GM12878 (cell line): Measurements from ENCODE around the gene ABCG1. TPM values are rescaled to one million over a fixed set of nuclear protein-coding genes. Genes with fewer than 3 reads are reported as not detected.

Experiments used
- ATAC-seq: fragments of 200-7000 bp; cut with Tn5 transposase; 3 replicates; pipeline ENCODE4 v1.9.1; 2020; ENCODE audit warnings: mild to moderate bottlenecking, moderate library complexity
- BruUV-seq: library from RNA; stranded (reverse); fragments of 400-500 nt; replicated peaks from 2 replicates; lab custom pipeline; 2021; lab: Mats Ljungman, UMichigan
- CTCF ChIA-PET: fragments of 300-600 bp; sonication (Branson Sonifier 250); formaldehyde crosslinking; extraction: SDS; loops from one replicate; lab custom pipeline; 2021; ENCODE audit warnings: inconsistent platforms; lab: Yijun Ruan, JAX
- POLR2A ChIA-PET: fragments of 350-600 bp; formaldehyde crosslinking; extraction: SDS; loops from one replicate; lab custom pipeline; 2021; ENCODE audit warnings: inconsistent platforms; lab: Charles Lee
- RAD21 ChIA-PET: fragments of 300-600 bp; sonication (Branson Sonifier 250); formaldehyde crosslinking; loops from one replicate; lab custom pipeline; 2023; ENCODE audit warnings: antibody characterized with exemption; ENCODE audit not compliant: unreplicated experiment; lab: Charles Lee
- SMC1A ChIA-PET: fragments of 300-600 bp; sonication (Branson Sonifier 250); formaldehyde crosslinking; loops from one replicate; lab custom pipeline; 2023; ENCODE audit not compliant: unreplicated experiment, uncharacterized antibody; lab: Charles Lee
- DNase-seq: peaks from one replicate; pipeline ENCODE4 v3.0.0-alpha.2; 2011; ENCODE audit warnings: low read depth, low spot score
- FAIRE-seq: peaks from 3 replicates; lab custom pipeline; 2011; peaks lifted over from hg19 to GRCh38; lab: Jason Lieb, UNC
- H2AFZ ChIP-seq: 2 replicates; pipeline ENCODE4 v1.6.0; 2011; ENCODE audit warnings: low read depth, low read length, control low read depth; ENCODE audit not compliant: control insufficient read depth
- H3K27ac ChIP-seq: 2 replicates; pipeline ENCODE4 v1.5.1; 2011; ENCODE audit warnings: control low read depth; ENCODE audit not compliant: control insufficient read depth, insufficient read depth
- H3K27me3 ChIP-seq, 2 experiments: replicated peaks in 1 of 2; 2 replicates each; pipeline versions ENCODE4 v1.6.0 to v1.6.1; 2011; ENCODE audit warnings: low read length in 1 of 2; ENCODE audit not compliant: control insufficient read depth in 2 of 2, insufficient read depth in 2 of 2
- H3K36me3 ChIP-seq, 2 experiments: 2 replicates each; pipeline ENCODE4 v1.5.1; 2011; ENCODE audit warnings: low read length in 1 of 2; ENCODE audit not compliant: control insufficient read depth in 2 of 2, insufficient read depth in 2 of 2
- H3K4me1 ChIP-seq: 2 replicates; pipeline ENCODE4 v1.6.1; 2011; ENCODE audit warnings: mild to moderate bottlenecking, low read length, moderate library complexity, mixed read lengths; ENCODE audit not compliant: control insufficient read depth, insufficient read depth
- H3K4me2 ChIP-seq: 2 replicates; pipeline ENCODE4 v1.6.0; 2011; ENCODE audit warnings: control low read depth; ENCODE audit not compliant: control insufficient read depth, insufficient read depth
- H3K4me3 ChIP-seq: fragments of 200-600 bp; sonication (generic); 2 replicates; pipeline ENCODE4 v1.5.1; 2016
- H3K79me2 ChIP-seq: 2 replicates; pipeline ENCODE4 v1.6.0; 2011; ENCODE audit warnings: low read length; ENCODE audit not compliant: control insufficient read depth, insufficient read depth
- H3K9ac ChIP-seq: 2 replicates; pipeline ENCODE4 v1.8.0; 2011; ENCODE audit warnings: low read length, control low read depth, mixed read lengths; ENCODE audit not compliant: control insufficient read depth, insufficient read depth
- H3K9me3 ChIP-seq: replicated peaks from 3 replicates; pipeline ENCODE4 v1.5.1; 2011; ENCODE audit warnings: mild to moderate bottlenecking, low read length; ENCODE audit not compliant: control insufficient read depth, insufficient read depth
- H4K20me1 ChIP-seq: 2 replicates; pipeline ENCODE4 v1.6.0; 2011; ENCODE audit not compliant: control insufficient read depth, insufficient read depth
- CBFB ChIP-seq: IDR thresholded peaks from 2 replicates; pipeline ENCODE4 v1.6.1; 2016; ENCODE audit warnings: antibody characterized with exemption, low read depth
- EGR1 ChIP-seq, 2 experiments: IDR thresholded peaks; 1 replicate in 1 of 2; 2 replicates in 1 of 2; pipeline ENCODE4 v1.6.1; 2011 to 2012; ENCODE audit warnings: low read depth in 2 of 2, low read length in 2 of 2, borderline replicate concordance in 1 of 2, mild to moderate bottlenecking in 1 of 2, moderate library complexity in 1 of 2
- FOXK2 ChIP-seq: fragments of 450-650 bp; IDR thresholded peaks from 2 replicates; pipeline ENCODE4 v1.6.1; 2017; ENCODE audit warnings: mild to moderate bottlenecking, moderate library complexity
- FOXM1 ChIP-seq: IDR thresholded peaks from 2 replicates; pipeline ENCODE4 v1.6.1; 2012; ENCODE audit warnings: low read depth, mild to moderate bottlenecking, inconsistent platforms, low read length, moderate library complexity
- MYC ChIP-seq: IDR thresholded peaks from 2 replicates; pipeline ENCODE4 v1.6.1; 2011; ENCODE audit warnings: mild to moderate bottlenecking, low read length, moderate library complexity, inconsistent platforms; ENCODE audit not compliant: insufficient read depth, insufficient replicate concordance, insufficient read length, severe bottlenecking
- NBN ChIP-seq: fragments of 450-650 bp; IDR thresholded peaks from 2 replicates; pipeline ENCODE4 v1.6.1; 2016
- NR2C2 ChIP-seq: IDR thresholded peaks from 2 replicates; pipeline ENCODE4 v1.6.1; 2011; ENCODE audit warnings: borderline replicate concordance, low read depth; ENCODE audit not compliant: control insufficient read depth, insufficient read length
- PAX5 ChIP-seq: IDR thresholded peaks from 2 replicates; pipeline ENCODE4 v1.6.1; 2011; ENCODE audit warnings: low read depth, low read length, borderline replicate concordance
- SPI1 ChIP-seq: IDR thresholded peaks from 2 replicates; pipeline ENCODE4 v1.6.1; 2011; ENCODE audit warnings: low read depth, mild to moderate bottlenecking, low read length, moderate library complexity, borderline replicate concordance; ENCODE audit not compliant: insufficient read depth
- TARDBP ChIP-seq: IDR thresholded peaks from 2 replicates; pipeline ENCODE4 v1.6.1; 2016; ENCODE audit warnings: borderline replicate concordance
- WGBS: methylation state at CpG from one replicate; pipeline ENCODE4 v1.1.6; 2016; ENCODE audit warnings: low lambda C conversion rate; ENCODE audit not compliant: insufficient replicate concordance, insufficient coverage; ENCODE audit errors: missing lambda C conversion rate; 5-methylcytosine and 5-hydroxymethylcytosine counted together
- in situ Hi-C: fragments of 300-500 bp; cut with MboI; formaldehyde crosslinking; loops from 9 replicates; pipeline ENCODE4 v1.14.3; 2018; ENCODE audit warnings: mixed read lengths
- intact Hi-C: fragments of 100-400 bp; cut with micrococcal nuclease; formaldehyde crosslinking; loops from one replicate; pipeline ENCODE4 v1.14.2; 2022; ENCODE audit not compliant: unreplicated experiment
- polyA plus RNA-seq, 11 experiments: library from polyadenylated mRNA; depleted of rRNA in 4 of 11; unstranded in 6 of 11; stranded (reverse) in 5 of 11; fragments of >200 nt; fragmentation: Nextera tagmentation in 4 of 11; fragmentation: Illumina TruSeq in 1 of 11; extraction: Ambion mirVana in 4 of 11; extraction: Trizol in 1 of 11; gene quantifications; 1 replicate in 1 of 11; 2 replicates in 10 of 11; pipeline versions ENCODE4 v1.2.1 to v1.2.3, GENCODE V29; 2011 to 2016; ENCODE audit warnings: inconsistent platforms in 2 of 11, missing spikeins in 2 of 11, low read depth in 1 of 11
- total RNA-seq, 4 experiments: library from RNA; depleted of rRNA in 3 of 4; stranded (reverse); fragments of >200 nt in 3 of 4; fragmentation: Illumina TruSeq in 1 of 4; extraction: Trizol in 1 of 4; gene quantifications; 2 replicates each; pipeline versions ENCODE4 v1.2.1 to v1.2.3, GENCODE V29; 2013 to 2021
- TF ChIP-seq, protein P1 (sequence below): fragments of 450-650 bp; IDR thresholded peaks from 2 replicates; pipeline ENCODE4 v1.6.1; 2017; ENCODE audit warnings: low read depth, mild to moderate bottlenecking, moderate library complexity
- TF ChIP-seq, protein P2 (sequence below): fragments of 450-650 bp; IDR thresholded peaks from 2 replicates; pipeline ENCODE4 v1.6.1; 2018; ENCODE audit warnings: borderline replicate concordance, mild to moderate bottlenecking; ENCODE audit not compliant: partially characterized antibody
- TF ChIP-seq, protein P3 (sequence below): fragments of 450-650 bp; formaldehyde crosslinking; IDR thresholded peaks from 2 replicates; pipeline ENCODE4 v1.4.0; 2022; ENCODE audit warnings: mild to moderate bottlenecking, moderate library complexity

Gene ABCG1
- total and polyA plus RNA-seq, 10 of the 15 experiments (the other 5 are each of a cell fraction or from before 2014, with no cell fraction given) = 0.59 to 19.3 (median 5.7) TPM

DNA sequence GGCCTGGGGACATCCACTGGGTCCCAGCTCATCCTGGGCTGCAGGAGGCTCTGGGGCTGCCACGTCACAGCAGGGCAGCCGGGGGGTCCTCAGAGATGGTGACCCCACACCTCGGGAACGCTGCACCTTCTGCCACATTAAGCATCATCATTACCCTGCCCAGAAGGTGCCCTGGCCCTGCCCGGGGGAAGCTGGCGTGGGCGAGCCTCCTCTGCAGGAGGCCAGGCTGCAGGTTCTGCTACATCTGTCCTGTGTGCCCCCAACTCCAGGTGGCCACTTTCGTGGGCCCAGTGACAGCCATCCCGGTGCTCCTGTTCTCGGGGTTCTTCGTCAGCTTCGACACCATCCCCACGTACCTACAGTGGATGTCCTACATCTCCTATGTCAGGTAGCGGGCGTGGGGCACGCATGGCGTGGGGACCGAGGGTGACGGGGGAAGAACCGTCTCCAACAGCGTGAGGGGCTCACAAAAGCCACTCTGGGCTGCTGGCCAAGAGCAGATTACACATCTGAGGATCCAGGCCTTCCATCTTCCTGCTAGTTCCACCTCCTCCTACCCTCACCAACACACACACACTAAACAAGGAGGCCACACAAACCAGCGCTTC is 75.4 kb downstream of the ABCG1 start:
- Histone ChIP-seq H3K9ac (no peak overlapping the region), H3K4me2 (no peak overlapping the region), H4K20me1 (no peaks in the 10 kb centered on the region), H3K27me3 (no peaks in the 10 kb centered on the region; a peak in 1 of 4 replicates), H3K27ac (no peak overlapping the region)
- intact Hi-C loops (no loop called here), in situ Hi-C loops (no loop called here)
- ChIA-PET RAD21 (no interaction called here), POLR2A (interaction anchor here (0.6 kb wide), 1 partner anchor 14 kb away, joined by 6 read pairs; no protein-coding TSS in a partner anchor)
- TF ChIP-seq NR2C2 (no peak), PAX5 (no peak), FOXK2 (no peak), EGR1 (IDR thresholded peaks at IDR 0.05; ENCODE audit: borderline replicate concordance in 1 of 2, low read depth in 2 of 2, low read length in 2 of 2) (no peak), NBN (no peak), MYC (no peak), CBFB (no peak), FOXM1 (no peak), SPI1 (no peak), TARDBP (no peak)
- TF ChIP-seq, protein P1, sequence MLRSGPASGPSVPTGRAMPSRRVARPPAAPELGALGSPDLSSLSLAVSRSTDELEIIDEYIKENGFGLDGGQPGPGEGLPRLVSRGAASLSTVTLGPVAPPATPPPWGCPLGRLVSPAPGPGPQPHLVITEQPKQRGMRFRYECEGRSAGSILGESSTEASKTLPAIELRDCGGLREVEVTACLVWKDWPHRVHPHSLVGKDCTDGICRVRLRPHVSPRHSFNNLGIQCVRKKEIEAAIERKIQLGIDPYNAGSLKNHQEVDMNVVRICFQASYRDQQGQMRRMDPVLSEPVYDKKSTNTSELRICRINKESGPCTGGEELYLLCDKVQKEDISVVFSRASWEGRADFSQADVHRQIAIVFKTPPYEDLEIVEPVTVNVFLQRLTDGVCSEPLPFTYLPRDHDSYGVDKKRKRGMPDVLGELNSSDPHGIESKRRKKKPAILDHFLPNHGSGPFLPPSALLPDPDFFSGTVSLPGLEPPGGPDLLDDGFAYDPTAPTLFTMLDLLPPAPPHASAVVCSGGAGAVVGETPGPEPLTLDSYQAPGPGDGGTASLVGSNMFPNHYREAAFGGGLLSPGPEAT = no peak
- TF ChIP-seq, protein P2, sequence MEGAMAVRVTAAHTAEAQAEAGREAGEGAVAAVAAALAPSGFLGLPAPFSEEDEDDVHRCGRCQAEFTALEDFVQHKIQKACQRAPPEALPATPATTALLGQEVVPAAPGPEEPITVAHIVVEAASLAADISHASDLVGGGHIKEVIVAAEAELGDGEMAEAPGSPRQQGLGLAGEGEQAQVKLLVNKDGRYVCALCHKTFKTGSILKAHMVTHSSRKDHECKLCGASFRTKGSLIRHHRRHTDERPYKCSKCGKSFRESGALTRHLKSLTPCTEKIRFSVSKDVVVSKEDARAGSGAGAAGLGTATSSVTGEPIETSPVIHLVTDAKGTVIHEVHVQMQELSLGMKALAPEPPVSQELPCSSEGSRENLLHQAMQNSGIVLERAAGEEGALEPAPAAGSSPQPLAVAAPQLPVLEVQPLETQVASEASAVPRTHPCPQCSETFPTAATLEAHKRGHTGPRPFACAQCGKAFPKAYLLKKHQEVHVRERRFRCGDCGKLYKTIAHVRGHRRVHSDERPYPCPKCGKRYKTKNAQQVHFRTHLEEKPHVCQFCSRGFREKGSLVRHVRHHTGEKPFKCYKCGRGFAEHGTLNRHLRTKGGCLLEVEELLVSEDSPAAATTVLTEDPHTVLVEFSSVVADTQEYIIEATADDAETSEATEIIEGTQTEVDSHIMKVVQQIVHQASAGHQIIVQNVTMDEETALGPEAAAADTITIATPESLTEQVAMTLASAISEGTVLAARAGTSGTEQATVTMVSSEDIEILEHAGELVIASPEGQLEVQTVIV = no peak
- TF ChIP-seq, protein P3, sequence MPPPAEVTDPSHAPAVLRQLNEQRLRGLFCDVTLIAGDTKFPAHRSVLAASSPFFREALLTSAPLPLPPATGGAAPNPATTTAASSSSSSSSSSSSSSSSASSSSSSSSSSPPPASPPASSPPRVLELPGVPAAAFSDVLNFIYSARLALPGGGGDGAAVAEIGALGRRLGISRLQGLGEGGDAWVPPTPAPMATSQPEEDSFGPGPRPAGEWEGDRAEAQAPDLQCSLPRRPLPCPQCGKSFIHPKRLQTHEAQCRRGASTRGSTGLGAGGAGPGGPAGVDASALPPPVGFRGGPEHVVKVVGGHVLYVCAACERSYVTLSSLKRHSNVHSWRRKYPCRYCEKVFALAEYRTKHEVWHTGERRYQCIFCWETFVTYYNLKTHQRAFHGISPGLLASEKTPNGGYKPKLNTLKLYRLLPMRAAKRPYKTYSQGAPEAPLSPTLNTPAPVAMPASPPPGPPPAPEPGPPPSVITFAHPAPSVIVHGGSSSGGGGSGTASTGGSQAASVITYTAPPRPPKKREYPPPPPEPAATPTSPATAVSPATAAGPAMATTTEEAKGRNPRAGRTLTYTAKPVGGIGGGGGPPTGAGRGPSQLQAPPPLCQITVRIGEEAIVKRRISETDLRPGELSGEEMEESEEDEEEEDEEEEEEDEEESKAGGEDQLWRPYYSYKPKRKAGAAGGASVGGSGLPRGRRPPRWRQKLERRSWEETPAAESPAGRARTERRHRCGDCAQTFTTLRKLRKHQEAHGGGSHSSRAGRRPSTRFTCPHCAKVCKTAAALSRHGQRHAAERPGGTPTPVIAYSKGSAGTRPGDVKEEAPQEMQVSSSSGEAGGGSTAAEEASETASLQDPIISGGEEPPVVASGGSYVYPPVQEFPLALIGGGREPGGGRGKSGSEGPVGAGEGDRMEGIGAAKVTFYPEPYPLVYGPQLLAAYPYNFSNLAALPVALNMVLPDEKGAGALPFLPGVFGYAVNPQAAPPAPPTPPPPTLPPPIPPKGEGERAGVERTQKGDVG = no peak
- TF ChIP-seq, all 136 proteins: peak for 0
- H3K9me3 ChIP-seq = no peaks in the 10 kb centered on the region; the same call in 2 of the 3 replicates
- H3K4me1 ChIP-seq = no peaks in the 10 kb centered on the region
- FAIRE-seq (no peak), ATAC-seq (no peak), DNase-seq (no peak)
- H3K36me3 ChIP-seq = no peaks in the 10 kb centered on the region
- H3K4me3 ChIP-seq = no peak overlapping the region
- H2AFZ ChIP-seq = no peak overlapping the region
- H3K79me2 ChIP-seq = no peaks in the 10 kb centered on the region
- CTCF ChIA-PET = no interaction called here
- 89% methylated on average over 22 of the region's 22 CpGs for WGBS
- SMC1A ChIA-PET = no interaction called here
- no TSS peak for BruUV-seq
